GM12873 (cell line): Measurements from ENCODE around the gene FKBP5.

Experiments used
- CTCF ChIP-seq: IDR thresholded peaks from 2 replicates; pipeline ENCODE4 v1.5.1; 2012; ENCODE audit warnings: low read depth, mild to moderate bottlenecking, moderate library complexity, low read length, control low read depth; ENCODE audit not compliant: insufficient read depth; ENCODE audit errors: missing control alignments

The FKBP5 gene

DNA sequence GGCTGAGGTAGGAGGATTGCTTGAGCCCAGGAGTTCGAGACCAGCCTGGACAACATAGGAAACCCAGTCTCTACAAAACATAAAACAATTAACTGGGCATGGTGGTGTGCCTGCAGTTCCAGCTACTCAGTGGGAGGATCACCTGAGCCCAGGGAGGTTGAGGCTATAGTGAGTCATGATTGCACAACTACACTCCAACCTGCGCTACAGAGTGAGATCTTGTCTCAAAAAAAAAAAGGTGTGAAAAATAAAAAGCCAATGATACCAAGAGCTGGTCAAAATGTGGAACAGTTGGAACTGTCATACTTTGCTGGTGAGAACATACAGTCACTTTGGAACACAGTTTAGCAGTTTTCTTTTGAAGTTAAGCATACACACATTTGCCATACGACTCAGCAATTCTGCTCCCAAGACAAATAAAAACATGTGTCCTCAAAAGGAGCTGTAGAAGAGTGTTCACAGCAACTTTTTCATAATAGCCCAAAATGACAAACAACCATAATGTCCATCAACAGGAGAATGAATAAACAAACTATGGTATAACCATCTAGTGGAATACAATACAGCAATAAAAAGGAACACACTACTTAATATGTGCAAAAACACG lies 21.6 kb upstream of the FKBP5 start:
- no peak for TF ChIP-seq CTCF

DNA sequence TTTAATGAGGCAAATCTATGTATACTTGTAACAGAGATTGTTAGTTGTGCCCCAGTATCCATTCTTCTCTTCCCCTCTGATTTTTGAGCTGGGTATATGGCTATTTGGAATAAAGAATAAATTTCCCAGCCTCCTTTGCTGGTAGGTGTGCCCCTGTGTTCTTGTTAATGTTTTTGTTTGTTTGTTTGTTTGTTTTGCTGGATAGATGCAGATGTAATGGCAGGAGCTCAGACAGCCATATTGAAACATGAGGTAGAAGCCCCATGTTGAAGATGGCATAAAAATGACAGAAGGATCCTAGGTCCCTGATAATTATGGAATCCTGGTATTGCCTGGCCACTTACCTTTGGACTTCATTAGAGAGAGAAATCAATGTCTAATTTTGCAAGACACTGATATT lies 19.9 kb upstream of the FKBP5 start:
- TF ChIP-seq CTCF = no peak

DNA sequence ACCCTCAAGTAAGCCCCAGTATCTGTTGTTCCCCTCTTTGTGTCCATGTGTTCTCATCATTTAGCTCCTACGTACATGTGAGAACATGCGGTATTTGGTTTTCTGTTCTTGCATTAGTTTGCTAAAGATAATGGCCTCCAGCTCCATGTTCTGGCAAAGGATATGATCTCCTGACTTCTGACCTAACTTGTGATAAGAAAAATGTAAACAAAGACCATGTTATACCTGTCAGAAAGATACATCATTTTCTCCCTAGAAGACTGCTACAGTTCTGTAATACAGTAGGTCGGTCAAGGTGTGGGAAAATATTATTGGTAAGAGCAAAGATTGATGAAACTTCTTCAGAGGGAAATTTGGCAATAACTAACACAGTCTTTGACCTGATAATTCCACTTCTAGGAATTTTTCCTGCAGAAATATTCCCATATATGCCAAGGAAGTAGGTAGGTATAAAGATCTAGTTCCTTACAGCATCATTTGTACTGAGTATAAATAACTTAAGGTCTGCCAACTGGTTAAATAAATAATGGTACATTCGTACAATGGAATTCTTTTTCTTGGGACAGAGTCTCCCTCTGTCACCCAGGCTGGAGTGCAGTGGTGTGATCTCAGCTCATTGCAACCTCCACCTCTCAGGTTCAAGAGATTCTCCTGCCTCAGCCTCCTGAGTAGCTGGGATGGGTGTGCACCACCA lies 19.1 kb upstream of the FKBP5 start:
- no peak for TF ChIP-seq CTCF

DNA sequence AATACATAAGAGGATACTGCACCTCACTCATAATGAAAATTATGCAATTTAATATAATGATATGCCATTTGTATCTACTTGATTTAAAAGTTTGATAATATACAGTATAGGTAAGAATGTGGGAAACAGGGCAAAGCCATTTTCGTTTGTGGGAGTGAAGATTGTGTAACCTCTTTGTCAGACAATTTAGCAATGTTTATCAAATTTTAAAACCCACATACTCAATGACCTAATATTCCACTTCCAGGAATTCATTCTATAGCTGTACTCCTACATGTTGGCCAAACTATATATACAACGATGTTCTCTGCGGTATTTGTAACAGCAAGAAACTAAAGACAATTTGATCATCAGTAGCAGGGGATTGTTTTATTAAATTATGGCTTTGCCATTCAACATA lies 17.8 kb upstream of the FKBP5 start:
- no peak for TF ChIP-seq CTCF

DNA sequence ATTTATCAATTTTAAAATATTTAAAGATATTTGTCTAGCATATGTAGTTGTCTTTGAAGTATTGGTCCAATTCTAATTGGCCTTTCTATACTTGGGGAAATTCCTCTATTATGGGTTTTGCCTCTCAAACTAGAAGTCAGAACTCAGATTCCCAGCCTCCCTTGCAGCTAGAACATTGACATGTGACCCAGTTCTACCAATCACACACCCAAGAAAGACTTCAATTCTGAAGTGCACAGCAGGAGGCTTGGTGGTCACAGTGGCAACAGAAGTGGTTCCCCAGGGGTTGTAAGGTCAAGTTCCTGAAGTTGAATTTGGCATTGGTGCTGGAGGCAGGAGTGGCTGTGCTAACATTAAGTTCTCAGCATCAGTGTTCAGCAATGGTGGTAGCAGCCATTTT lies 14.8 kb upstream of the FKBP5 start:
- TF ChIP-seq CTCF = no peak

DNA sequence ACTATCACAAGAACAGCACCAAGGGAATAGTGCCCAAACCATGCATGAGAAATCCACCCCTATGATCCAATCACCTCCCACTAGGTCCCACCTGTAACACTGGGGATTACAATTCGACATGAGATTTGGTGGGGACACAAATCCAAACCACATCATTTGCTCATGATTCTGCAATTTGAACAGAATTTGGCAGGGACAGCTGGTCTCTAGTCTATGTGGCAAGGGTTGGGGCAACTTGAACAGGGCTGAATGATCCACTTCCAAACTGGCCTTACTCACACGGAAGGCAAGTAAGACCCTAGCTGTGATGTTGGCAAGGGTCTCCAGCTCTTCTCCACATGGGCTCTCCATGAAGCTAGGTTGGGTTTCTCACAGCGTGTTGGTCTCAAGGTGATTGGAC lies 10.1 kb upstream of the FKBP5 start:
- TF ChIP-seq CTCF = no peak

DNA sequence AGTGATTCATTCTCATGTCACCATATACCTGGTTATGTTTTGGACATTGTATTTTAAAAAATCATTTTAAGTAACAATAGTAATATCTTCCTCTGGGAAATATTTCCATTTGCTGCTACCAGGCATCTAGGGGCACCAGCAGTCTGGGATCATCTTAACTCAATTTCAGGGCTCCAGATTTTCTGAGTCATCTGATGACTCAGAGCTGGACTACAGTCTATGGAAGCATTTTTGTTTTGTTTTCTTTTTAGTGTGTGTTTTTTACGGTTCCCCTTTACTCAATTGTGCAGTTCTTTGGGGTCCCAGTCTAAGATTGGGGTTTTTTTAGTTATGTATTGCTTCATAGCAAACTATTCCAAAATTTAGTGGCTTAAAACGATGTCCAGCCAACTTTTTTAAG lies 5.7 kb upstream of the FKBP5 start:
- no peak for TF ChIP-seq CTCF
